ENCODE results near the gene IKZF3. TPM values are rescaled to one million over a fixed set of nuclear protein-coding genes. Genes with fewer than 3 reads are reported as not detected.

IKZF3 gene
- total RNA-seq, 1 donor from 2014 or later = not detected

DNA sequence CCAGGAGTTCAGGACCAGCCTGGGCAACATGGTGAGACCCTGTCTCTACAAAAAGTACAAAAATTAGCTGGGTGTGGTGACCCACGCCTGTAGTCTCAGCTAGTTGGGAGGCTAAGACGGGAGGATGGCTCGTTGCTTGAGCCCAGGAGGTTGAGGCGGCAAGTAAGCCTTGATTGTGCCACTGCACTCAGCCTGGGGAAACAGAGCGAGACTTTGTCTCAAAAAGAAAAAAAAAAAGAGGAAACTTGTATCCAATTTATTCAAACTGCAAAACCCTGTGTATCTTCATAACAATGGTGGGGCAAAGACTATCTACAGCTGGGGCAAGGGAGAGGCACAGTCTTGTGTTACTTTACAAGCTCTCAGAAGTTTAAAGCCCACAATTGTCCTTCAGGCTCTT lies 104.9 kb downstream of the IKZF3 start:
- Mint-ChIP-seq H3K9me3 (ENCODE audit: unreplicated experiment) (no peaks in the 10 kb centered on the region), H3K4me1 (ENCODE audit: unreplicated experiment) (no peaks in the 10 kb centered on the region), H3K27ac (ENCODE audit: unreplicated experiment) (no peak overlapping the region), H3K27me3 (ENCODE audit: unreplicated experiment) (no peaks in the 10 kb centered on the region), H3K36me3 (ENCODE audit: low read depth, unreplicated experiment) (no peaks in the 10 kb centered on the region), H3K4me3 (ENCODE audit: unreplicated experiment) (no peak overlapping the region)
- no peak for DNase-seq (ENCODE audit: low spot score)
- TF ChIP-seq, protein P1, sequence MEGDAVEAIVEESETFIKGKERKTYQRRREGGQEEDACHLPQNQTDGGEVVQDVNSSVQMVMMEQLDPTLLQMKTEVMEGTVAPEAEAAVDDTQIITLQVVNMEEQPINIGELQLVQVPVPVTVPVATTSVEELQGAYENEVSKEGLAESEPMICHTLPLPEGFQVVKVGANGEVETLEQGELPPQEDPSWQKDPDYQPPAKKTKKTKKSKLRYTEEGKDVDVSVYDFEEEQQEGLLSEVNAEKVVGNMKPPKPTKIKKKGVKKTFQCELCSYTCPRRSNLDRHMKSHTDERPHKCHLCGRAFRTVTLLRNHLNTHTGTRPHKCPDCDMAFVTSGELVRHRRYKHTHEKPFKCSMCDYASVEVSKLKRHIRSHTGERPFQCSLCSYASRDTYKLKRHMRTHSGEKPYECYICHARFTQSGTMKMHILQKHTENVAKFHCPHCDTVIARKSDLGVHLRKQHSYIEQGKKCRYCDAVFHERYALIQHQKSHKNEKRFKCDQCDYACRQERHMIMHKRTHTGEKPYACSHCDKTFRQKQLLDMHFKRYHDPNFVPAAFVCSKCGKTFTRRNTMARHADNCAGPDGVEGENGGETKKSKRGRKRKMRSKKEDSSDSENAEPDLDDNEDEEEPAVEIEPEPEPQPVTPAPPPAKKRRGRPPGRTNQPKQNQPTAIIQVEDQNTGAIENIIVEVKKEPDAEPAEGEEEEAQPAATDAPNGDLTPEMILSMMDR (IDR thresholded peaks at IDR 0.05; ENCODE audit: unreplicated experiment) = no peak

GRCh38 chr17:39757931-39758873 lies 105.9 kb downstream of the IKZF3 start:
- TF ChIP-seq, protein P1 (IDR thresholded peaks at IDR 0.05; ENCODE audit: unreplicated experiment) = no peak
- peaks cover 4% of the 10 kb centered on the region for H3K4me1 Mint-ChIP-seq (ENCODE audit: unreplicated experiment)
- peaks cover 3% of the 10 kb centered on the region for H3K27me3 Mint-ChIP-seq (ENCODE audit: unreplicated experiment)
- no peak overlapping the region for H3K4me3 Mint-ChIP-seq (ENCODE audit: unreplicated experiment)
- H3K36me3 Mint-ChIP-seq (ENCODE audit: low read depth, unreplicated experiment) = no peaks in the 10 kb centered on the region
- H3K9me3 Mint-ChIP-seq (ENCODE audit: unreplicated experiment) = no peaks in the 10 kb centered on the region
- no peak overlapping the region for H3K27ac Mint-ChIP-seq (ENCODE audit: unreplicated experiment)
- DNase-seq (ENCODE audit: low spot score) = no peak

GRCh38 chr17:39757176-39757662 lies 106.9 kb downstream of the IKZF3 start:
- H3K9me3 Mint-ChIP-seq (ENCODE audit: unreplicated experiment) = no peaks in the 10 kb centered on the region
- no peaks in the 10 kb centered on the region for H3K36me3 Mint-ChIP-seq (ENCODE audit: low read depth, unreplicated experiment)
- H3K4me3 Mint-ChIP-seq (ENCODE audit: unreplicated experiment) = no peak overlapping the region
- H3K4me1 Mint-ChIP-seq (ENCODE audit: unreplicated experiment) = peaks cover 4% of the 10 kb centered on the region
- H3K27ac Mint-ChIP-seq (ENCODE audit: unreplicated experiment) = no peak overlapping the region
- H3K27me3 Mint-ChIP-seq (ENCODE audit: unreplicated experiment) = peaks cover 3% of the 10 kb centered on the region
- no peak for DNase-seq (ENCODE audit: low spot score)
- TF ChIP-seq, protein P1 (IDR thresholded peaks at IDR 0.05; ENCODE audit: unreplicated experiment) = no peak

DNA sequence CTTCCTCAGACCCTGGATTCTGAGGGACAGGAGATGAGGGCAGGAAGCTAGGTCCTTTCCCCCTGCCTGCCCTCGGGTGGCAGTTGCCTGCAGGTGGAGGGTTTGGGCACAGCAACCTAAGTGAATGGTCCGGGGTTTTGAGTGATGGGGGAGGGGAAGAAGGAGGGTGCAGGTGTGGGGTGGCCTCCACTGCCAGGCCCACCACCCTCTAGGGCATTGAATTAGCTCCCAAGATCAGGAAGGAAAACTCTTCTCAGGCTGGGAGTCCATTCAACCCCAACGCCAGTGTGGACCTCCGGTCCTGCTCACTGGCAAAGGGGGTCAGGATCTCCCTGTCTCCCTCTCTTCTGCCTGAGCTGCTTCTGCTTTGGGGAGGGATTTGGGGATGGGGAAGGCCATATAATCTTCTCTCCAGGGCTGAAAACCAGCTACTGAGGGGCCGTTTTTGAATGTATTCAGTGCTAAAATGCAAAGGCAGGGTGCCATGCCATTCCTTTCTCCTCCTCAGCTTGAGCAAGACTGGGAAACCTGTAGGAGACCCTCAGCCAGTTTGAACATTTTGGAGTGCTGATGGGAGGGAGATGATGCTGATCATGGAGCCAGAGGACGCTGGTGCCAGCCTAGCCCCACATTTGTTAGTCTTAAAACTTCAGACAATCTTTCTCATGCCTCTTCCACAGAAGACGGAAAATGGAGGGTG lies 107.6 kb downstream of the IKZF3 start:
- Mint-ChIP-seq H3K36me3 (ENCODE audit: low read depth, unreplicated experiment) (no peaks in the 10 kb centered on the region), H3K27ac (ENCODE audit: unreplicated experiment) (no peak overlapping the region), H3K9me3 (ENCODE audit: unreplicated experiment) (no peaks in the 10 kb centered on the region), H3K4me3 (ENCODE audit: unreplicated experiment) (no peak overlapping the region), H3K4me1 (ENCODE audit: unreplicated experiment) (peaks cover 5% of the 10 kb centered on the region), H3K27me3 (ENCODE audit: unreplicated experiment) (peaks cover 3% of the 10 kb centered on the region)
- DNase-seq (ENCODE audit: low spot score) = no peak
- TF ChIP-seq, protein P1 (IDR thresholded peaks at IDR 0.05; ENCODE audit: unreplicated experiment) = no peak

Data from endothelial cell (in vitro differentiated cells).